GM10248 (cell line): Measurements from ENCODE around the gene TM4SF4.

Experiments
- CTCF ChIA-PET: fragments of 300-600 bp; sonication (Branson Sonifier 250); formaldehyde crosslinking; extraction: SDS; loops from one replicate; lab custom pipeline; 2021; ENCODE audit warnings: antibody characterized with exemption; lab: Yijun Ruan, JAX
- POLR2A ChIA-PET: fragments of 350-650 bp; sonication (Branson Sonifier 250); formaldehyde crosslinking; extraction: SDS; loops from one replicate; lab custom pipeline; 2020; ENCODE audit warnings: antibody characterized with exemption; lab: Yijun Ruan, JAX
- DNase-seq: peaks from one replicate; pipeline ENCODE4 v3.0.0; 2012; ENCODE audit errors: extremely low spot score
- CTCF ChIP-seq: IDR thresholded peaks from 2 replicates; pipeline ENCODE4 v1.5.1; 2012; ENCODE audit warnings: mild to moderate bottlenecking, low read depth; ENCODE audit errors: extremely low read depth, missing control alignments, control extremely low read depth

TM4SF4 gene

GRCh38 chr3:149486726-149487125, 12.2 kb downstream of the TM4SF4 start:
- DNase-seq: no peak
- ChIA-PET CTCF (interaction anchor here (1.0 to 3.1 kb wide), 6 partner anchors 9 to 284 kb away, joined by 3 to 16 read pairs (median 5); partner anchors contain the start of gene TM4SF4), POLR2A (no interaction called here)
- no peak for TF ChIP-seq CTCF

GRCh38 chr3:149487598-149488197, 13.2 kb downstream of the TM4SF4 start:
- peak; percentile 47 for TF ChIP-seq CTCF
- CTCF ChIA-PET: interaction anchor here (0.9 to 3.1 kb wide), 12 partner anchors 8 to 321 kb away, joined by 3 to 16 read pairs (median 4); partner anchors contain the start of gene TM4SF4
- peak; percentile 43 for DNase-seq
- POLR2A ChIA-PET: no interaction called here

- TF ChIP-seq CTCF: peak; percentile 45
- DNase-seq: peak; percentile 19
- ChIA-PET CTCF (interaction anchor here (0.7 to 3.1 kb wide), 17 partner anchors 8 to 319 kb away, joined by 3 to 8 read pairs (median 3); no protein-coding TSS in a partner anchor), POLR2A (no interaction called here)
Measured at GRCh38 chr3:149489060-149489690, 14.7 kb downstream of the TM4SF4 start.

- CTCF ChIA-PET: interaction anchor here (0.6 to 2.3 kb wide), 6 partner anchors 11 to 311 kb away, joined by 3 to 5 read pairs (median 3); no protein-coding TSS in a partner anchor
- no peak for TF ChIP-seq CTCF
- POLR2A ChIA-PET: no interaction called here
- DNase-seq: no peak
Measured at GRCh38 chr3:149490260-149490971, 15.9 kb downstream of the TM4SF4 start.

- no peak for DNase-seq
- CTCF ChIA-PET: interaction anchor here (0.7 to 2.0 kb wide), 10 partner anchors 8 to 315 kb away, joined by 3 to 8 read pairs (median 3); partner anchors contain the start of gene WWTR1
- TF ChIP-seq CTCF: no peak
- POLR2A ChIA-PET: no interaction called here
Measured at GRCh38 chr3:149493315-149494021, 19.0 kb downstream of the TM4SF4 start.
